PFSK-1 (cell line): ENCODE results near the gene SCN1A.

Source experiments
- SIN3A ChIP-seq: IDR thresholded peaks from 2 replicates; pipeline ENCODE4 v1.6.1; 2012; ENCODE audit warnings: mild to moderate bottlenecking, low read length, moderate library complexity, borderline replicate concordance; ENCODE audit not compliant: insufficient read depth
- TAF1 ChIP-seq: IDR thresholded peaks from 2 replicates; pipeline ENCODE4 v1.6.1; 2012; ENCODE audit warnings: low read length, control low read depth, borderline replicate concordance; ENCODE audit not compliant: insufficient read depth

DNA sequence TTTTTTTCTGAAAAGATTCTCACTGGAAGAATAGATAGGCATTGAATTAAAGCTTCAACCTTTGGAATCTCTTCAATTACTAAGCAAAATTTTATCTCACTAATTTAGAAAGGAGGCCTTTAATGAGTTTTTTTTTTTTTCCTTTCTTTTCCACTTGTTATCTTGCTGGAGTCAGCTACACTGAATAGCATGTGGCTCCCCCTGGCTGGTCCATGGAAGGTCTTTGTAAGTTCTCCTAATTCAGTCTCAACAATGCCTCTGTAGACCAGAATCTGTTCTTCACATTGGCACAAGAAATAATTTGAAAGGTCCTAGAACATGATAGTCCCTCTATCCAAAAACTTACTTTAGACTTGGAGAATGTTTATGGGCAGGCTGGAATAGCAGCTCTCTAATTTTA is 24.2 kb upstream of the SCN1A start:
- TF ChIP-seq TAF1 = no peak
- no peak for TF ChIP-seq SIN3A
